HG02623 (cell line): ENCODE measurements around the gene WWP2.

Source experiments
- ATAC-seq: cut with Tn5 transposase; IDR thresholded peaks from one replicate; pipeline ENCODE4 v1.9.1; 2021; ENCODE audit warnings: moderate library complexity; ENCODE audit not compliant: unreplicated experiment

The WWP2 gene

DNA sequence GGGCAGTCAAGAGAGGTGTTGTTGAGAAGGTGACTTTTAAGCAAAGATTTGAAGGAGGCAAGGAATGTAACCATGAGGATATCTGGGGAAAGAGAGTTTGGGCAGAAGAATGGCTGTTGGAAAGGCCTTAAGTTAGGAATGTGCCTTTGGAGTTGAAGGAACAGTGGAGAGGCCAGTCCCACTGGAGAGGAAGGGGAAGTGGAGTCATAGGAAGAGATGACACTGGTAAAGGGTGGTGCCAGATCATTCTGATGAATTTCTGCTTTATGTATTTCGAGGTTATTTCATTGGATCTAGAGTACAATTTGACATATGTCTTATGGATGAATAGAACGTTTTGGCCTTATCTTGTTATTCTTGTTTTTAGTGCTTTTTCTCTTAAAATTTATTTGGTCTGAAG is 93.5 kb downstream of the WWP2 start:
- ATAC-seq, result no peak

DNA sequence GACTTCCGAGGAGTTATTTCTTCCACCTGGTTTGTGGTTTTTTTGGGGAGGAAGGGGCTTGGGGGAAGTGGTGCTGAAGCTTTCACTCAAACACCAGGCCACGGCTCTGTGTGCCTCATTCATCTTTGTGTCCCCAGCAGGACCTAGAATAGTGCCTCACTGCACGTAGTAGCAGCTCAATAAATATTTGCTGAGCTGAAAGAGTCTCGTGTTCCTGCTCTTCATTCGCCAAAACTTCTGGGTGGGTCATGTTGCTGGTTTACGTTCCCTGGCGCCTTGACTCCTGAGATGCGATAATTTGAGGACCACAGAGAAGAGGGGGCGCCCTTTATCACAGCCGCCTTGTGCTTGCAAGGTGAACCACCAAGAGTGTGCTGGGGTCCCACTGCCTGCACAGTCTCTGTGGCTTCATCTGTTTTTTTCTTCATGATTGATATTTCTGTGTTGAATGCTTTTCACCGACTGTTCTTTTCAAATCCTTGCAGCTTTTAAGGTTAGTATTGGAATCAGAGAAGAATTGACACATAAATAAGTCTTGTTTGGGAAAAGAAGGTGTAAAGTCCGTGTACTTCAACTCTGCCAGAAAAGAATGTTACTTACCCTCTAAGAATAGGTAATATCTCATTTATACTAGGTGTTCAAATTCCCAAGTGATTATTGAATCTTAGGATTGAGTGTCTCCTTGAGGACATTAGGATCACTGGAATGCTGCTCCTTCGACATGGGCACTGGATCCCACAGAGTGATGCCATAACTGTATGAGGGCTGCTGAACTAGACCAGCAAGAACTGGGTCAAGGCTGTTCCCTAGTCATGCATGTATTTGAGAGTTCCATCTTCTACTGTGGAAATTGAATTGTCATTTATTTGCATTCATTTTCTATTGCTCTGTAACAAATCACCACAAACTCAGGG is 96.3 kb downstream of the WWP2 start:
- no peak for ATAC-seq

- ATAC-seq, result no peak
Measured at GRCh38 chr16:69859105-69859989, 97.2 kb downstream of the WWP2 start.

- no peak for ATAC-seq
Measured at GRCh38 chr16:69860233-69861231, 98.4 kb downstream of the WWP2 start.

DNA sequence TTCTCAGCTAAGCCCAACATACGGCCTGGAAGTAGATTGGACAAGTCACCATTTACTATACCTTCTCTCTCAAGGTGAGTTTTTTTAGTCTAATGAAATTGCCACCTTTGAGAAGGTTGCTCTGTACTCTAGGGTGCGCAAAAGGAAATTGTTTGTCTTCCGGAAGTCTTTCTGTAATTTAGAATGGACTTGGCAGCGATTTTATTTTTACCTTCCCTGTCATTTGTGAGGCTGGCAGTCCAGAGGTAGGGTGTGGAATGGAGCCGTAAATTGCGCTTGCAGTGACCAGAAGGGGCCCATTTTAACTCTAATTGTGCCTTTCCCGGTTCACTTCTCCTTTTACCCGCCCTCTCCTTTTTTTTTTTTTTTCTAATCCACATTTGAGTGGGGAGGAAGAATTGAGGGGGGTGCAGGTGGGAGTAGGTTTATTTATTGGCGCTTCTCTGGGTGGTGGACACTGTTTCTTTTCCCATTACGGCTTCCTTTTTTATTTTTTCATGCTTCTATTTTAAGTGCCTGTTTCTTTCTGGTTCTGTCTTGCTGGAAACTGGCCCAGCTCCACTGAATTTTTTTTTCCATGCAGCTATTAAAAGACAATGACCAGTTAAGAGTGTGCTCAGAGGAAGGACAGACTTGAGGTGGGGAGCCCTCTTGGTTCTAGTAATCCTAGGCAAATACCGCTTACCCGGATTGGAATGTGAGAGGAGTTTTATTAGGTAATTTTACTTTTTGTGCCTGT is 99.3 kb downstream of the WWP2 start:
- ATAC-seq, result no peak

GRCh38 chr16:69863401-69864281 is 101.5 kb downstream of the WWP2 start:
- ATAC-seq, result no peak

DNA sequence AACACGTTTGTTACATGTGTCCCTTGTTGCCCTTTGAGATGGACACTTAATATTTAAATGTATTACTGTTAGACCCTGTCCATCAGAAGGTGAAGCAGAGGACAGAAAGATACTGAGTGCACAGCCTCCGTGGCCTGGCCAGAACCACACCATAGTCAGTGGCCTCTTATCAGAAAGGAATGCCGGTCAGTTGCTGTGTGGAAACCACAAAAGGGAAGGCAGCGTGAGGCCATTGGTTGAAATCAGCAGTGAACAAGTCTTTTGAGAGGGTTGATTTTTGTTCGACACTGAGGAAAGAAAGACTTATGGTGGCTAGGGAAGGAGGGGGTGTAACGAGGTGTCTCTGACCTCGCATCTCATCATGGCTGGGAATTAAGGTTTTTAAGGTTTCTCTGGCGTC is 103.6 kb downstream of the WWP2 start:
- ATAC-seq, result no peak

DNA sequence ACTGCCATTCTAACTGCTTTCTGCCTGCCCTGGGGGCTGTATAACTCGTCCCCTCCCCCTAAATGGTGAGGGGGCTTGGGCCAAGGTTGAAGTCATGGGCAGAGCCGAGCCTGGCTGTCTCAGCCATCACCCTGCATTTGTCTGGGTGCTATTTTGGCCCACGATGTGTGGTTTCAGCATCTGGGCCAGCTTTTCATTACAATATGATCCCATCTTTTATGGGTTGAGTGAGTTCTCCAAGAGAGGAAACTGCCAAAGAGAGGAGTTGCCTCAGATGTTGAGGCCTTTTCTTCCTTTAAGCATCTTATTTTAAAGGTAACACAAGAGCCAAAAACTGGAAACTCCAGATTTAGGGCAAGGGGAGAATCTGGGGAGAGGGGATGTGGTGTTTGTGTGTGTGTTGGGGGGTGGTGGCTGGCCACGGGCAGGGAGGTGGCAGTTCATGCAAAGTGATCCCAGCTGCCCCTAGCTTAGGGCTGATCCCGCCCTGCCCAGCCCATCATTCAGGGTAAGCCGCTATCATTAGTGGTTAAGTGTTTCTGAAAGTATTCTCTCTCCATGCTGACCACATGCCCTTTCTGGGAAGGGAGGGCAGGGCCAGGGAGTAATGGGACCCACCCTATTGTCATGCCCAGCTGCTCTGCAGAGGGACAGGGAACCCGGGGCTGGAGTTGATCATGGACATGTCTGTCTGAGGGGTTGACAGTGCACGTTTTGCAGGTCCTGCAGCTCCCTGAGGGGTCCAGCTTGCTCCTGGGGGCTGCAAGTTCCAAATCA is 105.8 kb downstream of the WWP2 start:
- ATAC-seq, result no peak

DNA sequence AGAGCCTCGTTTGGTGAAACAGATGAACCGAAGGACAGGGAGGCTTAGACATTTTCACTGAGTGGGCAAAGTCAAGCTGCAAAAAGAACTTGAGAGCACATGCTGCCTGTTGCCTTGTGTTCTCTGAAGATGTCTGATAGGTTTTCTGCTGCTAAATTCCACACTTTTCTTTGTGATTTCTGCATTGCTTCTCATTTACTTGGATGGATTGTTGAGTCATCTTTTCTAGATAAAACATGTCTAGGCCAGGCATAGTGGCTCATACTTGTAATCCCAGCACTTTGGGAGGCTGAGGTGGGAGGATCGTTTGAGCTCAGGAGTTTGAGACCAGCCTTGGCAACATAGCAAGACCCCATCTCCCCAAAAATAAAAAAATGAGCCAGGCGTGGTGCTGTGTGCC is 108.6 kb downstream of the WWP2 start:
- no peak for ATAC-seq

DNA sequence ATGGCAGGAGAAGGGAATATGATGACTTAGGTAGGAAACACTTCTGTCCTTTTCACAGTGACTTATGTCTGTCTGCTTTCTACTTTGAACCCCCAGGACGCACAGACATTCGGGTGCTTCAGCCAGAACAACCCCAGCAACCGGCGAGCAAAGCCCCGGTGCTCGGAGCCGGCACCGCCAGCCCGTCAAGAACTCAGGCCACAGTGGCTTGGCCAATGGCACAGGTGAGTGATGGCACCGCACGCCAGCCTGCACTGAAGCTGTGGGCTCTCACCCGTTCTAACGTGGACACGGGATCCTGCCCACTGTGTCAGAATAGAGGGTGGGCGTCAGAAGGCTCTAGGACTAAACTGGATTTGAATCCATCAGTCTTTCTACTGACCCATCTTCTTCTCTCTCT is 109.6 kb downstream of the WWP2 start:
- no peak for ATAC-seq

- ATAC-seq, result no peak
Measured at GRCh38 chr16:69872888-69873287, 110.8 kb downstream of the WWP2 start.

DNA sequence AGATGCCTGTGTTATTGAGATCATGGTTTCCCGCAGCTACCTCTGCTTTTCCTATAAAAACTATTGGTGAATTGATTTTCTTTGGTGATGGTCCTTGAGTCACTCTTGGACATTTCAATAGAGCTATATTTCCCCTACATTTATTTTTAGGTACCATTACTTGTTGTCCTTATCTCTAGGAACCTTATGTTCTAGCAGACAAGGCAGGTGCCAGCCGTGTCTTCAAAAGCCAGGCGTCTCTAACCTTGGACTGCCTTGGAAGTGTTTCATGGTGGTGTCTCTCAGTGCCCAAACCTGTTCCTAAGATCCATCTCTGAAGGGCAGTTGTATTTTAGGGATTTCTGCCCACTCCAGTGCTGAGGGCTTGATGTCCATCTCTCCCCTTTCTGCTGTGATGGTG is 111.7 kb downstream of the WWP2 start:
- ATAC-seq, result no peak

DNA sequence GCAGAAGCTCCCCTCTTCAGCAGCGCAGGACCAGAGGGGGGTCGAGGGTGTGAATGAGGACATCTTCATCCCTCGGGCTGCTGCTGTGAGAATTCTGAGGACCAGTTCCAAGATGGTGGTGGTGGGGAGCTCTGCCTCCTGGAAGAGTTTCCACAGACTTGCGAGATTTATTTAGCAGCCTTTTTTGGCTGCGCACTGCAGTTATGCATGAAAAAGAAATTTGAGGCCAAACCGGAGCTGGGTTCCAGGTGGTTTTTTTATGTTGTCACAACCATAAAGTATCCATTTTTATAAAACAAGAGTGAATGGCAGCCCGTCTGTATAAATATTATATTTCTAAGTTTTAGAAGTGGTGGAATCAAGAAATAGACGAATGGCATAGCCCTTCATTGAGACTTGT is 112.1 kb downstream of the WWP2 start:
- ATAC-seq, result no peak

DNA sequence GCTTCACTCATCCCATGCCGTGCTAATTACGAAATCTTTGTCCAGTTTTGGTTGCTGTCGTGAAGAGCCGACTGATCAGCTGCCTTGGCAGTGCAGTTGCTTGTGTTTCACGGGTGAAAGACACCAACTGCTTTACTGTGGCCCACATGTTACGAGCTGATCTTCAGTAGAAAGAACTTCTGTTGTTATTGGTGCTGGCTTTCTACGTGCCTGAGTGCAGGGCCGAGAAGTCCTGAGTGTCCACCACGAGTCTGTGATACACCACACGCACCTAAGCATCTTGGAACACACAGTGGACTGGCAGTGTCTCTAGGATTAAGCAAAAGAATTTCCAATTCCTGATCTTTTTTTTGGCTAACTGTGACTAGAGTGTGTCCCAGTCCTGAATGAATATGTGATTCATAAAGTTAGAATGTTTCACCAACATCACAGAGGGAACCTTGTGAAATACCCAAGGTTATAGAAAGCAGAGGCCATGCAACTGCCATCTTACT is 118.6 kb downstream of the WWP2 start:
- ATAC-seq, result no peak

- no peak for ATAC-seq
Measured at GRCh38 chr16:69881141-69881540, 119.0 kb downstream of the WWP2 start.

DNA sequence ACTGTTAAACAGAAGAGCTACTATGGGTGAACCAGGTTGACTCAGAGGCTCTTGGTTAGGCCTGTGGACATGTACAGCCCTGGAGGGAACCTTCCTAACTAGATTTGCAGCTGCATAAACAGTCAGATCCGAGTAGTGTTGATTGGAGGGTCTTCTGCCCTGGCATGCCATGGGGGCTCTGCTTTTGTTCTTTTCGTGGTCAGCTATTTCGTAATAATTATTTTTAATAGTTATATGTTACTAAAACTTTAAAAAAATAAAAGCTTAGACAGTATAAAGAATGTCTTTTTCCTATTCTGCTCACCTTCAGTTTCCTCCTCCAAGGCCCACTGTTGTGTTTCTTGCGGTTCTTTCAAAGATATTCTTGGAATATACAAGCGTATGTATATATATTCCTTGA is 121.6 kb downstream of the WWP2 start:
- no peak for ATAC-seq

- no peak for ATAC-seq
Measured at GRCh38 chr16:69885722-69886121, 123.6 kb downstream of the WWP2 start.

DNA sequence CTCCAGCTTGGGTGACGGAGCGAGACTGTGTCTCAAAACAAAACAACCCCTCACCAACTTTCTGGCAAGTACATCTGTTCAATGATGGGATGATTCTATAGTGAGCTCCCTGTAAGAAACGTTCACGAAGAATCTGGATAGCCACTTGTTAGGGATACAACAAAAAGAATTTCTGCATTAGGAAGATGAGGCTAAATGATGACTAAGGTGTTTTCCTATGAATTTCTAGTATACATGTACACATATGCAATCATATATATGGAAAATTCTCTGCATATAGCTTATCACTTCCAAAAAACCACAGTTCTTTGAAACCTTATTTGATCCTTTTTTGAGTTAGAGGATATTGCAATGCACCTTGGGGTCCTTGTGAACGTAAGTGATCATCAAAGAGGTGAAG is 124.6 kb downstream of the WWP2 start:
- no peak for ATAC-seq
